ENCODE results near the gene CFAP46. TPM values are rescaled to one million over a fixed set of nuclear protein-coding genes. Genes with fewer than 3 reads are reported as not detected.
"Not testable (repeated sequence)": the region's sequence is repeated elsewhere in the genome, so short reads cannot be mapped to it uniquely, and the experiment has no call there.

CFAP46 gene
- total and polyA plus RNA-seq, 4 donors = 3.1 to 18.8 (median 7.1) TPM

GRCh38 chr10:132826524-132827422 lies 115.6 kb downstream of the CFAP46 start:
- no peak overlapping the region for H3K9ac ChIP-seq (ENCODE audit: insufficient read depth in 1 of 2, low read length in 2 of 2)
- no peak overlapping the region for H3K4me3 ChIP-seq
- DNase-seq (peak in 1 of 3 donors; percentile 4), ATAC-seq (ENCODE audit: insufficient read depth, low FRiP score) (no peak)
- no peaks in the 10 kb centered on the region for H3K4me1 ChIP-seq (ENCODE audit: control insufficient read depth in 5 of 5, insufficient read depth in 5 of 5, low read length in 5 of 5)
- H3K36me3 ChIP-seq (ENCODE audit: control insufficient read depth in 4 of 4, insufficient read depth in 4 of 4, low read length in 4 of 4) = no peaks in the 10 kb centered on the region
- 94 to 95% methylated on average over 30 to 36 of the region's 36 CpGs for WGBS, 2 donors
- no peak overlapping the region for H3K27ac ChIP-seq (ENCODE audit: low read depth in 1 of 2, low read length in 1 of 2)
- no peak for TF ChIP-seq CTCF (IDR thresholded peaks at IDR 0.05; ENCODE audit: control extremely low read depth, extremely low read depth)
- H3K9me3 ChIP-seq (ENCODE audit: control insufficient read depth in 4 of 4, insufficient read depth in 3 of 4, low read length in 3 of 4) = no peaks in the 10 kb centered on the region
- peaks cover 0 to 20% (median 10%) of the 10 kb centered on the region in 3 donors for H3K27me3 ChIP-seq (ENCODE audit: control insufficient read depth in 3 of 3, insufficient read depth in 3 of 3, low read length in 2 of 3)

GRCh38 chr10:132825783-132826523 lies 116.4 kb downstream of the CFAP46 start:
- not testable (repeated sequence) for DNase-seq; ATAC-seq (ENCODE audit: insufficient read depth, low FRiP score); H3K9me3 ChIP-seq (ENCODE audit: control insufficient read depth in 4 of 4, insufficient read depth in 3 of 4, low read length in 3 of 4)

GRCh38 chr10:132820056-132820455 lies 122.3 kb downstream of the CFAP46 start:
- ATAC-seq (ENCODE audit: insufficient read depth, low FRiP score) (no peak), DNase-seq (no peak)
- peaks cover 0 to 2% (median 0%) of the 10 kb centered on the region in 5 donors for H3K4me1 ChIP-seq (ENCODE audit: control insufficient read depth in 5 of 5, insufficient read depth in 5 of 5, low read length in 5 of 5)
- no peak overlapping the region for H3K27ac ChIP-seq (ENCODE audit: low read depth in 1 of 2, low read length in 1 of 2)
- H3K27me3 ChIP-seq (ENCODE audit: control insufficient read depth in 3 of 3, insufficient read depth in 3 of 3, low read length in 2 of 3) = peaks cover 0 to 11% (median 7%) of the 10 kb centered on the region in 3 donors
- no peak for TF ChIP-seq CTCF (IDR thresholded peaks at IDR 0.05; ENCODE audit: control extremely low read depth, extremely low read depth)
- H3K9ac ChIP-seq (ENCODE audit: insufficient read depth in 1 of 2, low read length in 2 of 2) = no peak overlapping the region
- 91% methylated on average over 13 of the region's 13 CpGs for WGBS, 2 donors
- H3K36me3 ChIP-seq (ENCODE audit: control insufficient read depth in 4 of 4, insufficient read depth in 4 of 4, low read length in 4 of 4) = no peaks in the 10 kb centered on the region
- peaks cover 0 to 2% (median 0%) of the 10 kb centered on the region in 4 donors for H3K9me3 ChIP-seq (ENCODE audit: control insufficient read depth in 4 of 4, insufficient read depth in 3 of 4, low read length in 3 of 4)
- H3K4me3 ChIP-seq = no peak overlapping the region

More at GRCh38 chr10:132825783-132826523, 116.4 kb downstream of the CFAP46 start:
- peaks cover 0 to 12% (median 2%) of the 10 kb centered on the region in 3 donors for H3K27me3 ChIP-seq (ENCODE audit: control insufficient read depth in 3 of 3, insufficient read depth in 3 of 3, low read length in 2 of 3)
- H3K36me3 ChIP-seq (ENCODE audit: control insufficient read depth in 4 of 4, insufficient read depth in 4 of 4, low read length in 4 of 4); H3K9ac ChIP-seq (ENCODE audit: insufficient read depth in 1 of 2, low read length in 2 of 2); H3K4me3 ChIP-seq; H3K27ac ChIP-seq (ENCODE audit: low read depth in 1 of 2, low read length in 1 of 2); H3K4me1 ChIP-seq (ENCODE audit: control insufficient read depth in 5 of 5, insufficient read depth in 5 of 5, low read length in 5 of 5): not testable (repeated sequence)
- 87 to 96% methylated on average over 33 to 34 of the region's 34 CpGs for WGBS, 2 donors

Data from lung (tissue), 12 donors.